ENCODE results near the gene SEPTIN5. TPM values are rescaled to one million over a fixed set of nuclear protein-coding genes. Genes with fewer than 3 reads are reported as not detected.

Gene SEPTIN5
- total and polyA plus RNA-seq, 9 of the 15 experiments (the other 6 are each of a cell fraction or from before 2014, with no cell fraction given): 0.03 to 195 (median 119) TPM

GRCh38 chr22:19759427-19760057 is 45.2 kb downstream of the SEPTIN5 start (continued):
- TF ChIP-seq ZMIZ1 (IDR thresholded peaks at IDR 0.05; ENCODE audit: low read depth in 2 of 2, low read length in 2 of 2) (no peak), ZNF146 (CRISPR knock-in tag; IDR thresholded peaks at IDR 0.05; ENCODE audit: unreplicated experiment) (no peak), SMAD4 (CRISPR knock-in tag; conservative IDR thresholded peaks at IDR 0.05) (no peak), MBD1 (CRISPR knock-in tag; IDR thresholded peaks at IDR 0.05) (no peak), RBM17 (IDR thresholded peaks at IDR 0.05; ENCODE audit: borderline replicate concordance, low read depth, low read length) (no peak), RBM34 (IDR thresholded peaks at IDR 0.05; ENCODE audit: borderline replicate concordance, insufficient read depth, low read length) (no peak), RBM14 (IDR thresholded peaks at IDR 0.05; ENCODE audit: borderline replicate concordance, insufficient read depth, low read depth, low read length) (peak; percentile 46; the same call in 1 of the 2 replicates), ZNF347 (CRISPR knock-in tag; IDR thresholded peaks at IDR 0.05; ENCODE audit: low read depth) (no peak), POLR2H (tag; IDR thresholded peaks at IDR 0.05; ENCODE audit: low read depth) (no peak), GABPB1 (CRISPR knock-in tag; IDR thresholded peaks at IDR 0.05) (no peak), FOXA3 (CRISPR knock-in tag; conservative IDR thresholded peaks at IDR 0.05 in 1 of 2, IDR thresholded peaks at IDR 0.05 in 1 of 2) (no peak), FOXK2 (conservative IDR thresholded peaks at IDR 0.05 in 1 of 2, IDR thresholded peaks at IDR 0.05 in 1 of 2; ENCODE audit: low read depth in 2 of 2) (no peak), RB1 (IDR thresholded peaks at IDR 0.05; ENCODE audit: low read depth) (peak; percentile 53; the same call in 1 of the 2 replicates), TRIM24 (IDR thresholded peaks at IDR 0.05) (no peak), CTCF (IDR thresholded peaks at IDR 0.05 in 2 of 3, conservative IDR thresholded peaks at IDR 0.05 in 1 of 3; ENCODE audit: insufficient read depth in 2 of 3, low read depth in 1 of 3, low read length in 3 of 3) (no peak), ELK1 (CRISPR knock-in tag; IDR thresholded peaks at IDR 0.05) (no peak), ZNF740 (CRISPR knock-in tag; IDR thresholded peaks at IDR 0.05) (no peak), ZNF740 (tag; IDR thresholded peaks at IDR 0.05) (no peak)
